Inferior parietal cortex (tissue), 1 donor: ENCODE data around the gene IP6K2.

ENCODE experiments used
- DNase-seq: peaks from one replicate; pipeline ENCODE4 v3.0.0-alpha.2; 2016; ENCODE audit errors: extremely low spot score

IP6K2 gene

GRCh38 chr3:48689384-48689783 is 27.6 kb downstream of the IP6K2 start:
- DNase-seq, result no peak

DNA sequence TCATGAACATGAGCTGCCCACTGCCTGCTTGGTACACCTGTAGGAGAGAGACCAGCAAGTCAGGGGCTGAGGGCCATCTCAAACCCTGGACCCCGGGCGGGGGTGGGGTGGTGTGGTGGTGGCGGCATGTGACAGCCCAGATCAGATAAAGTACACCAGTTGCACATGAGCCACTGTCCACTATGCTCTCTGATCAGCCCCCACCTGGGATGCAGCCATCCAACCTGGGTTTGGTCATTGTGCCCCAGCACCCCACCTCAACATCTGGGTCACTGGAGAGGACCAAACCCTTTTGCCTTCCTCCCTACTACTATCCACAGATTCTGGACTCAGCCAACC is 28.3 kb downstream of the IP6K2 start:
- DNase-seq, result no peak

GRCh38 chr3:48688032-48688736 is 28.8 kb downstream of the IP6K2 start:
- no peak for DNase-seq

GRCh38 chr3:48687220-48687678 is 29.8 kb downstream of the IP6K2 start:
- no peak for DNase-seq

DNA sequence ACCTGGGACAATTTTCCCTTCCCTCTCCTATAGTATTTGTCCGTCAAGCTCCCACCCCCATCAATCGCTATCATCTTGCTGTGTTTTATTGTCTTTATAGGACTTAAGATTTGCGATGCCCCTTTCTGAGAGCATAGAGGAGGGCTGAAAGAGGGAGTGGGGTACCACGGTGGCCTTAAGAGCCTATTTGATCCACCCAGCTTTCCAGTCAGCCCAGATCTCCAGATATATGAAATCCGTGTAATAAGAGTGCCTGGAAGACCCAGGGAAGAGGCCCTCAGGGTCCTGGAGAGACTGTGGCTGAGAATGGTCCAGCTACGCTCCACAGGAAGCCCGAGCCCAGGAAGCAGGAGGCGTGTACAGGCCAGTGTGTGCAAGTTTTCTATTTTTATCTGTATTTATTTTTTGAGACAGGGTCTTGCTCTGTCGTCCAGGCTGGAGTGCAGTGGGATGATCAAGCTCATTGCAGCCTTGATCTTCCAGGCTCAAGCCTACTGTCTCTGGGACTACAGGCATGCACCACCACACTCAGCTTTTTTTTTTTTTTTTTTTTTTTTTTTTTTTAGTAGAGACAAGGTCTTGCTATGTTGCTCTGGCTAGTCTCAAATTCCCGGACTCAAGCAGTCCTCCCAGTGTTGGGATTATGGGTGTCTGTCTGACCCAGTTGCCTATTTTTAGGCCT is 30.3 kb downstream of the IP6K2 start:
- no peak for DNase-seq

GRCh38 chr3:48685603-48686511 is 31.2 kb downstream of the IP6K2 start, which contains the start of gene NCKIPSD:
NCKIPSD (minus strand) TSS chr3:48685915; CDS start chr3:48685807, 108 bp downstream.
- DNase-seq, result peak; percentile 84

DNA sequence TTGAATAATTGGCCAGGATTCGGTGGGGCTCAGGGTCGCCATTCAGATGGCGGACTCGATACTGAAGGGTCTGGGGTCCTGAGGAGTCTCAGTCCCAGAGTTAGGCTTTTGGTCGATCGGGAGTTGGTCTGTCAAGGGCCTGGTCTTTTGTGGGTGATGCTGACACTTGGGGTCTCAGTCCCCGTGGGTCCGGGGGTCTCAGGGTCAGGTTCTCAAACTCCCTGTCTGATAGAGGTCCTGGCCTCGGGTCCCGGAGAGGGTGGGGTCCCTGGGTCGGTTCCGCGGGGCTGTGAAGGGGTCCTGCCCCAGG is 31.8 kb downstream of the IP6K2 start:
- DNase-seq, result no peak

- DNase-seq, result no peak
Observed at GRCh38 chr3:48684480-48685143, 32.4 kb downstream of the IP6K2 start.

DNA sequence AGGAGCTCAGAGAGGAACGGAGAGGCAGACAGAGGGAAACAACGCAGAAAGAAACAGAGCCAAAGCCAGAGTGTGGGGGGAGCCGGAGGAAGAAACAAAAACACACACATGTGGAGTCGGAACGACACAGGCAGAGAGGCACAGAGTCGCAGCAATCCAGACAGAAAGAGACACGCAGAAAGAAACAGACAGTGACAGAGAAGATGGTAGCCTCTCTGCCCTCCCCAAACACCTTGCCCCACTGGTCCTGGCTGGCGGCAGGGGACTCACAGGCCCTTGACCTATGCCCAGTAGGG is 33.0 kb downstream of the IP6K2 start:
- no peak for DNase-seq

- no peak for DNase-seq
Observed at GRCh38 chr3:48682786-48683185, 34.2 kb downstream of the IP6K2 start.

DNA sequence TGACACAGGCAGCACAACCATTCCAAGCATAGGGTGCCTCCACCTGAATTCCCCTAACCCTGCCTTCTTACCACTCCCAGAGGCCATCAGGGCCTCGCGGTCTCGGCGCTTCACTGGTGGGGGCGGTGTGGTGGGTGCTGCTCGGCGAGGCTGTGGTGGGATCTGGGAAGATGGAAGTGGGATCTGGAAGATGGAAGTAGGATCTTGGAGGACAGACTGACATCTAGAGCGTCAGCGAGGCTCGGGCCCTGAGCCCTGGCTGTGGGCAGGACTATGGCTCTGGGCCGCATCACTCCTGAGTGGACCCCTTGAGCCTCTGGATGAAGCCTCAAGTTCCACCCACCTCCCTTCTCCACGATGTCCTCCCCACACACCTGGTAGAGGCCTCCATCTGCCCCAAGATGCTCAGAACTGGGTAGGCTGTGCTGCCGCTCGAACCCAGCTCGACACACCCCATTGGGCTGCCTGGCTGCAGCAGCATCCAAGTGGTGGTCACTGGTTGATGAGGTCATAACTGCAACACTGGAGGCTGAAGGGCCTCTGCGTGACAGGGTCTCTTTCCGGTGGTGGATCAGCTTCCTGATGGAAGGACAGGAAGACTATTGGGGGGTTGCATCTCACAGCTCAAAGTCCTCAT is 34.9 kb downstream of the IP6K2 start:
- no peak for DNase-seq

- no peak for DNase-seq
Observed at GRCh38 chr3:48681541-48681880, 35.5 kb downstream of the IP6K2 start.

- DNase-seq, result no peak
Observed at GRCh38 chr3:48680811-48681540, 36.0 kb downstream of the IP6K2 start.

- DNase-seq, result no peak
Observed at GRCh38 chr3:48679411-48680391, 37.3 kb downstream of the IP6K2 start.

GRCh38 chr3:48678566-48679380 is 38.2 kb downstream of the IP6K2 start:
- no peak for DNase-seq

DNA sequence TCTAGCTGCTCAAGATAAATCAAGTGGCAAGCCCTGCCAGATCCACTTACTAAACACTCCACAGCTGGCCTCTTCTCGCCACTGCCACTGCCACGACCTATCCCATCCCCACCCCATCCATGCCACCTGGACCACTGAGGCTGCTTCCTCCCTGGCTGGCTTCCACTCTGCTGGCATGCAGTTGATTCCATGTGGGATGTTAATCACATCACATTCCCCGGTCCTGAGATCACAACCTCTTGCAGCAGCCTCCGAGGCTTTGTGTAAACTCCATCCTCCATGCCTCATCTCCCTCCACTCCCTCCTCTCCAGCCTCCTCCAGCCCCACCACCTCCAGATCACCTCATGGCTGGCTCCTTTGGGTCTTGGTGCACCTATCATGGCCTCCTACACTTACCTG is 39.0 kb downstream of the IP6K2 start:
- no peak for DNase-seq

DNA sequence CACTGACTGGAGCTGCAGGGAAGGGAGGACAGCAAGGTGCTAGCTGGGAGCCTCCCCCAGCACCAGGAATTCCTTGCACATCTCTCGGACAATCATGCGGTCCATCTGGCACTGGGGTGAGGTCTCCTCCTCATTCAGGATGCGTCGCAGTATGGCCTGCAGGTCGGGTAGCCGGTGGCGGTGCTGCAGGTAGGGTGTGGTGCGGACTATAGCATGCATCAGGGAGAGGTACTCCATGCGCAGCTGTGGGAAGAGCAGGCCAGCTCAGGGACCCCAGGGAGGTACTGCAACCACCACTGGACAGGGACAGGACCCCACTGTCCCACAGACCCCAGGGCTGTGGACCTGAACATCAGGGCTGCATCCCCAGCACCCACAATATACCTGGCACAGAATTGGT is 42.5 kb downstream of the IP6K2 start:
- no peak for DNase-seq

DNA sequence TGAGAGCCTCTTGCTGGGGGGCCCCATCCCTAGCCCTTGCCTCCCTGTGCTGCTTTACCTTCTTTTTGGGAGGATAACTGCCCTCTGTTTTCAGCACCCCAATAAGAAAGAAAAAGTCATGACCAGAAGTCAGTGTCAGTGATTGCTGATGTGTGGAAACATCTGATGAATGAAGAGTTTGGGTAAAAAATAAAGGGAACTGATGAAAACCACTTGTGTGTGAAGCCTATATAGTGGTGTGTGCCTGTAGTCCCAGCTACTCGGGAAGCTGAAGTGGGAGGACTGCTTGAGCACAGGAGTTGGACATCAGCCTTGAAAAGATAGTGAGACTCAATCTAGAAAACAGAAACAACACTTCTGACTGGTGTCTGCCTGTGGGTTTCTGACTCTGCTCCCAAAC is 44.5 kb downstream of the IP6K2 start:
- DNase-seq, result no peak

GRCh38 chr3:48664929-48665328 is 52.1 kb downstream of the IP6K2 start:
- DNase-seq, result no peak
